COLO829 (cell line): Measurements from ENCODE around the gene C20orf204.

Source experiments
- DNase-seq: peaks from one replicate; pipeline ENCODE4 v3.0.0; 2012; ENCODE audit warnings: low spot score

The C20orf204 gene

DNA sequence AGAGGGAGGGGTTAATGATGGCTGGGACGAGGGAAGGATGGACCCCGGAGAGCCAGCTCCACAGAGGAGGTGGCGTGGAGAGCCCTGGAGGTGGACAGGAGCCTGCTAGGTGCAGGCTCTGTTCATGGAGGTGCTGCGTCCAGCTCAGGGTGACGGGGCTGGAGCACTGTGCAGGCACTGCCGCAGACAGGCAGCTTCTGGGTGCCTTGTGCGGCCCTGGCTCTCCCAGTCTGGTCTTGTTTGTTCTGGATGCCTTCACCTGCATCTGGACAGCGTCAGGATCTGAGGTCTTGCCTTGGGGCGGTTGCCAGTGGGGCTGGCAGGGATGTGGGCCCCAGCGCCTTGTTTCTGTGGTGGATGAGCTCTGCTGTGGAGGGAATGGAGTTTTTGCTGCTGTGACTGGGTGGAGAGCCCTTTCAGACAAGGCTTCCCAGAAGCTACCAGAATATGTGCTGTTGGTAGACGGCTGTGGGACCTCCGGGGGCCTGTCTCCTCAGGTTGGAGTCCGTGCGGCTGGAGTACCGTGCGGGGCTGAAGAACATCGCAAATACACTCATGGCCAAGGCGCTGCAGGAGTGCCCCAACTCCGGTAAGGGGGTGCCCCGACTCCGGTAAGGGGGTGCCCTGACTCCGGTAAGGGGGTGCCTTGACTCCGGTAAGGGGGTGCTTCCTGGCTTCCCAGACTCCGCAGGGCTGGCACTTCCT lies 7.8 kb upstream of the C20orf204 start:
- no peak for DNase-seq

DNA sequence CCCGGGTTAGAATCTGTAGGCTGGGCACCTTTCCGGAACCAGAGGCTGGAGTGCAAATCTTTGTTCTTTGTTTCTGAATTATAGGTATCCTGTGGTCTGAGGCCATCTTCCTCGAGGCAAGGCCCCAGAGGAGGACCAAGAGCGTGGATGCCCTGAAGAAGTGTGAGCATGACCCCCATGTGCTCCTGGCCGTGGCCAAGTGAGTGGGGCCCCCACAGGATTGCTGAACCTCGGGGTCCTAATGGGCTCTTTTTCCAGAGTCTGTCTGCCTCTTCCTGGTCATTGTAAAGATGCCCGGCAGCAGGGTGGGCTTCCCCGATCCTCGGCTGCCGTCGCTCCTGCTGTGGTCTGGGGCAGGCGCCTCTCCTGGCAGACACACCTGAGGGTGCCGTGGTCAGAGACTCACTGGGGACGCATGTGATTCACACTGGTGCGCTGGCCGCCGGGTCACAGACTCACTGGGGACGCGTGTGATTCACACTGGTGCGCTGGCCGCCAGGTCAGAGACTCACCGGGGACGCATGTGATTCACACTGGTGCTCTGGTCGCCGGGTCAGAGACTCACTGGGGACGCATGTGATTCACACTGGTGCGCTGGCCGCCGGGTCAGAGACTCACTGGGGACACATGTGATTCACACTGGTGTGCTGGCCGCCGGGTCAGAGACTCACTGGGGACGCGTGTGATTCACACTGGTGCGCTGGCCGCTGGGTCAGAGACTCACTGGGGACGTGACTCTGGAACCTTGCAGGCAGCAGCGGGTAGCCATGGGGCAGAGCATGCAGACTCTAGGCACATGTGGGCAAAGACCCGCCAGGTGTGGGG lies 6.5 kb upstream of the C20orf204 start:
- DNase-seq: no peak

DNA sequence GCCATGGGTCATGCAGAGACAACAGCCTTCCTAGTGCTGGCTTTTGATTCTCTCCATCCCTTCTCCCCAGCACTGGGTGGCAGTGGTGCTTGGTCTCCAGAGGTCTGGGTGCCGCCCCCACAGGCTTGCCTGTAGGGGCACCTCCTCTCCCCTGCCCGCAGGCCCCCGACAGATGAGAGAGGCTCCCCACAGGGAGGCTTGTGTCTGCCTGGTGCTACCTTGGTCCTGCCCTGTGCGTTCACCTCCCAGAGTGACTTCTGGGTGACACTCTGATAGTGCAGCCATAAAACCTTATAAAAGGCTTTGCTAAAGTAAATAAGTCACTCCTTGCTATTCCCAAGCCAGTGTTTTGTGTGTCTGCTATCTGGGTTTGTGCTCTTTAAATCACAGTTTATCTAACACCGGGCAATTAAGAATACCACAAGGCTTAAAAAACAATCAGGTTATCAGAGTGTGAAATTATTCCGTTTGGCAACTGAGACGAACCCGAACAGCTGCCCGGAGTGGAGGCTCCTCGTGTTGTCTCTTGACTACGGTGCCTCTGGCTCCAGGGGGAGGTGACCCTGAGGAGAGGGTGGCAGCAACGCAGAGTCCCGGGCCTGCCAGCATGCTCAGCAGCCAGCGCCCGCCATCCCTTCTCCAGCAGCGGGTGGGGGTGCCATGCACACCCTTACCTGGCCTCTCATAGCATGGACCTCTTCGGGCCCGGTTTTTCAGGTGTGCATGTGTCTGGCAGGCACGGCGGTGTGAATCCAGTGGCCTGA lies 5.4 kb upstream of the C20orf204 start:
- no peak for DNase-seq

DNA sequence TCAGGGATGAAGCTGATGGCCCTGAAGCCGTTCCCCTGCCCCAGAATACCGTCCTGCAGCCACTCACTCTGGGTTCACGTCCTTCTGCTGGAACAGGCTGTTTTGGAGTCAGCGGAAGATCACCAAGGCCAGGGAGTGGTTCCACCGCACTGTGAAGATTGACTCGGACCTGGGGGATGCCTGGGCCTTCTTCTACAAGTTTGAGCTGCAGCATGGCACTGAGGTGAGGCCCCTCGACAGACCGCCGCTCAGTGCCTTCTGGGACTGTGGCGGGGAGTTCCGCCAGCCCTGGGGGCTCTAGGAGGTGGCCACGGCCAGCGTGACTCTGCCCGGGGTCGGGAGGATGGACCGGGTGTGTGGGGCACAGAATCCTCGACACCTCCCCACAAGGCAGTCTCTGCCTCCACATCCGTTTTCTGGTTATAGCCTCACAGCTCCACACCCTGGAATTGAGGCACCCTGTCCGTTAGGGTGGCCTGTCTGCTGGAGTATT lies 4.1 kb upstream of the C20orf204 start:
- DNase-seq: no peak

DNA sequence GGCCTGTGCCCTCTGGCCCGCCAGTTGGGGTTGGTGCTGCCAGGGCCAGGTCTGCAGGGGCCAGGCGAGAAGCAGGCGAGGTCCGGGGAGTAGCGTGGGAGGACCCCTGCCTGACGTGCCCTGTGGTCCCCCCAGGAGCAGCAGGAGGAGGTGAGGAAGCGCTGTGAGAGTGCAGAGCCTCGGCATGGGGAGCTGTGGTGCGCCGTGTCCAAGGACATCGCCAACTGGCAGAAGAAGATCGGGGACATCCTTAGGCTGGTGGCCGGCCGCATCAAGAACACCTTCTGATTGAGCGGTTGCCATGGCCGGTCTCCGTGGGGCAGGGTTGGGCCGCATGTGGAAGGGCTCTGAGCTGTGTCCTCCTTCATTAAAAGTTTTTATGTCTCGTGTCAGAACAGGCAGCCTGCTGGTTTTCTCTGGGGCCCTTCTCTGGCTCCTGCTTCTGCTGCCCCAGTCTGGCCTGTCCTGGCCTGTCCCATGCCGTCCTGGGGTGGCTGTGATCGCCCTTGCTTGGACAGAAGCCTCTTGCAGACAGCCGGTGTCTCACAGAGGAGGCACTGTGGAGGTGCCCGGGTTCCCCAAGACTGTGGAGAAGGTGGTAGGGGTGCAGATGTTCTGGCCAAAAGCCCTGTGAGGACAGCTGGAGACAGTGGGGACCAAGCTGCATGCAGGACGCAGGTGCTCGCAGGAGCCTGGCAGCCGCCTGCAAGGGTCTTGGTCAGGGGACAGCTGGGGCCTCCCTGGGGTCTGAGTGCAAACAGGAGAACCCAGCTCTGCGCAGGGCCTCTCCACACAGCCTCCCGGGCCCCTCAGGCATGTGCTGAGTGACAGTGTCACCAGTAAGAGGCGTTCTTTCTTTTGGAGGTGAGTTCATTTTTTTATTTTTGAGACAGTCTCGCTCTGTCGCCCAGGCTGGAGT lies 3.0 kb upstream of the C20orf204 start:
- DNase-seq: no peak

DNA sequence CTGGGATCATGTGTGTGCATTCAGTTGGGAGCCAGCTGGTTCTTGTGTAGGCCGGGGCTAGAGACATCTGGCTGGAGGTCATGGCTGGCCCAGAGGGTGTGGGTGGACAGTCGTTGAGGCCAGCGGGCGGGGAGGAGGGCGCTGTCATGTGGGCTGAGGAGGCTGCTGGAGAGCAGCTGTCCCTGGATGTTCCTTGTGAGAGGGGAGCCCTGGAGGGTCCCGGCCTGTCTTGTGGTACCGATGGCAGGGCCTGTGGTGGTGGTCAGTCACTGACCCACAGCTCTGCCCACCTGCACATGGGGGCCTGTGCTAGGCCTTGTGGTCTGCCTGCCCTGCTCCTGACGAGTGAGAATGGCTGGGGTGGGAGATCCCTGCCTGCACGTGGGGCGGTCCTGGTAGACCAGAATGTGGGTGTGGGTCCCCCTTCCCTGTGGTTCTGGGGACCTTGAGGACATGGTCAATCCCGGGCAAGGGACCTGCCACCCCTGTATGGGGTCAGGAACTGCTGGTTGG lies 1.9 kb upstream of the C20orf204 start:
- DNase-seq: no peak

DNA sequence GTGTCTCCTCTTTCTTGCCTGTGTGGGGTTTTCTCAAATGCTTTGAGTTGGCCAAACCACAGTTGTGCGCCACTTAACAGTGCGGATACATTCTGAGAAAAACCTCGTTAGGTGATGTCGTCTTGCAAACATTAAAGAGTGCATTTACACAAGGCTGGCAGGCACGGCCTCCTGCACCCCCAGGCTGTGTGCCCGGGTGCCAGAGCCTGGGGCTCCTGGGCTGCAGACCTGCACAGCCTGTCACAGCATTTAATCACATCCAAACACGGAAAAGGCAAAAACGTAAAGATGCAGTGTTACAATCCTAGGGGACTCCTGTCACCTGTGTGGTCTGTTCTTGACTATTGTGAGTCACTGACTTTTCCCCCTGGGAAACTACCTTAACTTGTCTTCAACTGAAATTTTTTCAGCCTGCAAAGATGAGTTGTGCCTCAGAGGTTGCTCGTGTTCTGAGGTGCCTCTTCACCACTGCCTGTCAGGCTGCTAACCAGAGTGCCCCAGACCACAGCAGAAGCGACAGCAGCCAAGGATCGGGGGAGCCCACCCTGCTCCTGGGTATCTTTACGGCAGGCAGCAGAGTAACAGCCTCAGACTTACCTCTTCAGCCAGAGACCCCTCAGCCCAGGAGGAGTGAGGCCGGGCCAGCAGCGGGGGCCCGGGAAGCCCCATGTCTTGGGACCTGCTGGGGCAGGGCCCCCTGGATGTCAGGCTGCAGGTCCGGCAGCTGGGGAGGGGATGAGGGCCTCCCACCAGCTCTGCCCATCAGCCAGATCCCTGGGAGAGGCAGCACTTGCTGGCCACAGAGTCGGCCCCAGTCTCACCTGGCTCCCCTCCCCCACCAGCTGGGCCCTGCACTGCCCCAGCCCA lies 683 bp upstream of the C20orf204 start:
- DNase-seq: no peak

DNA sequence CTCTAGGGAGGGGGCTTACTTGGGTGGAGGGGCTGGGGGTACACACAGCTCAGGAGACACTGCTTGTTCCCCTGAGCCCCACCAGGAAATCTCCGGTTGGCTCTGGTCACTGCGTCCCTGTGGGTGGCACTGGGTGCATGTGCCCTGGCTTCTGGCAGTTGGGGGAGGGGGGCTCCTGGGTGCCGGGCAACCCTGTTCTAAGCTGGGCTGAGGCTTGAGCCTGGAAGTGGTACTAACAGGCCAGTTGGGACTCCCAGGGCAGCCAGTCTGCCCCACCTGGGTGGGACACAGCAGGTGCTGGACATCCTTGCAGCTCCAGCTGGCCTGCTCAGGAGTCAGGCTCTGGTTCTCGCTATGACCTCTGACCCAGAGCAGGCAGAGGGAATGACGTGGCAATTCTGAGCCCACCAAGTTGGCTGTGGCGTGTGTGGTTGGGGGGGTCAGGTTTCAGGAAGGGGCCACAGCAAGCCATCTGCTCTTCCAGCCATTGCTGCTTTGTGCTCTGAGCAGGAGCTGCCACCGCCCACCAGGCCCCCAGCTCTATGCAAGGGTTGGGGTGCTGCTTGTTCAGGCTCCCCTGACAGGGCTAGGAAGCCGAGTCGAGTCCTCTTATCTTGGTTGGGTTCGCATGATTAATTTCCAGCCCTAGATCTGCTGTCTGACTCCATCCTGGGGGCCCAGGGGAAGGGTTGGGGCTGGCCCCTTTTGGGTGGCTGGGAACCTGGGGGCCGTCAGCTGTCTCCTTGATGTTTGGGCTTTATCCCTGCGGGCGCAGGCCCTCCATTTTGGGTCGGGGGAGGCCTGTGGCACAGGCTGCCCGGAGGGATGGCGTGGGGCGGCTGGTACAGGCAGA lies 590 bp downstream of the C20orf204 start:
- no peak for DNase-seq

DNA sequence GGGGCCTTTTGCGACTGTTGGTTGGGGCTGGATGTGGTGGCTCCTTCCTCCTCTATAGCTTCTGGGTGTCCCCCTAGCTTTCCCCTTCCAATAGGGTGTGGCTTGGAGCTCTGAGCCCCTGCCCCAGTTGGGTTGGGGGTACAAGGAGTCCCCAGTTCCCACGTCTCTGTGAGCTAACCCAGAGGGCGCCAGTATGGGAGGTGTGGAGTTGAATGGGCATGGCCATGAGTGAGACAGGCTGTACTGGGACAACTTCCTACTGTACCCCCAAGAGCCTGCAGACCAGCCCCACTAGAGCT lies 1.2 kb downstream of the C20orf204 start:
- DNase-seq: no peak

DNA sequence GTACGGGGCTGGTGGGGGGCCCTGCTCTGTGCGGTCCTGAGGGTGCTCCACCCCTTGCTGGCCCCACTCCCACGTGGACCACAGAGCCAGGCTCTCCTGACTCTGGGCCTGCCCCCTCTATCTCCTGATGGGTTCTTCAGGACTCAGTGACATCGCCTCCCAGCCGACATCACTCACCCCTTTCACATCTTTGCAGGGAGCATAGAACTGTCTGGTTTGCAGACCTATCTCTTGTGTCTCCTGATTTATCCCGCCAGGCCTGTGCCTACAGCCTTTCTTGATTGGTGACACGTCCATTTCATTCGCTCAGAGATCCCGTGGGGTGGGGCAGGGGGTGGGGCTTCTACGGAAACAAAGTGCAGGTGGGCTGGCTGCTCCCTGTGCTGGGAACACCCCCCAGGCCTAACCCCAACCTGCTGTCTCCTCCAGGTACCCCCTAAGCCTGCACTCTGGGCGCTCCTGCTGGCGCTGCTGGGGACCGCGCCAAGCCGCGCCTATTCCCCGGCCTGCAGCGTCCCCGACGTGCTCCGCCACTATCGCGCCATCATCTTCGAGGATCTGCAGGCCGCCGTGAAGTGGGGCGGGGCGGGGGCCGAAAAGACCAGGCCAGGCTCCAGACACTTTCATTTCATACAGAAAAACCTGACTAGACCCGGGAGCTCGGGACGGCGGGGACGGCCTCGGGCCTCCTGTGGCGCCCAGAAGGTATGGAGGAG lies 1.7 kb downstream of the C20orf204 start:
- no peak for DNase-seq

DNA sequence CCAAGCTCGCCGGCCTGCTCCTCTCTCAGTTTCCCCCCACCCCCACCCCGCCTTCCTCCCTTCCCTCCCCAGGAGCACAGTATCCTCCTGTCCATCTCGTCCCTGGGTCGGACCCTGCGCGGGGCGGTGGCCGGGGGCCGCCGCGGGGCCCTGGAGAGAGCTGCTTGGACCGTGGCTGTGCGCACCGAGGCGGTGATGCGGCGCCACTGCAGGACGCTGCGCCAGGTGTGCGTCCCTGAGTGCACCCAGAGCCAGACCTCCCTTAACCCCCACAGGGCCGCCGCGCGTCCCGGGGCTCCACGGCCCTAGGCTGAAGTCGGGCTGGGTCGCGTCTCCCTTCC lies 2.2 kb downstream of the C20orf204 start:
- no peak for DNase-seq

DNA sequence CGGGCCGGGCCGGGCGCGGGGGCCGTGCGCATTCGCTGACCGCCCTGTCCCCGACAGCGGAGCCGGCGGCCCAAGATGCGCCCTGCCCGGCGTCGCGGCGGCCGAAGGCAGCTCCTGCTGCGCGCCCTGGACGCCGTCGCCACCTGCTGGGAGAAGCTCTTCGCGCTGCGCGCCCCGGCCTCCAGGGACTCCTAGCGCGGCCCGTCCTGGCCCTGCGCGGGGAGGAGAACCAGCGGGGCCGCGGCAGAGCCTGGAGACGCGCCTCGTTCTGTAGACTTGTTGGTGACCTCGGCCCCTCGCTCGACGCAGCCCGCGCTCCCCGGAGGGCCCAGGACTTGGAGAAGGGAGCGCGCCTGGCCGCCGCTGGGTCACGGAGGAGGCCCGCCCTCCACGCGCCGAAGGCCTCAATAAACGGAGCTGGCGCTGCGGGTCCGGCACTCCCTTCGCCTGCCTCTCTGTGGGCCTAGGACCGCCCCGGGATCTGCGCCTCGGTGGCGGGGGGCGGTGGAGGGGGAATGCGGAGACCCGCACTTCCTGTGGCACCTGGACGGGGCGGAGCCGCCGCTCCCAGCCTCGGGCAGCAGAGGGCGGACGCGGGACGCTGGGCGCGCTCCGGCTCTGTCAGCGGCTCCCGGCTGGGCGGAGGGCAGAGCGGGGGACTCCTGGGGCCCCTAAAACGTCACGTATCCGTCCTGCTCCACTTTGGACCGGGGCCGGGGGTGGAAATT lies 2.7 kb downstream of the C20orf204 start:
- peak; percentile 62 for DNase-seq

DNA sequence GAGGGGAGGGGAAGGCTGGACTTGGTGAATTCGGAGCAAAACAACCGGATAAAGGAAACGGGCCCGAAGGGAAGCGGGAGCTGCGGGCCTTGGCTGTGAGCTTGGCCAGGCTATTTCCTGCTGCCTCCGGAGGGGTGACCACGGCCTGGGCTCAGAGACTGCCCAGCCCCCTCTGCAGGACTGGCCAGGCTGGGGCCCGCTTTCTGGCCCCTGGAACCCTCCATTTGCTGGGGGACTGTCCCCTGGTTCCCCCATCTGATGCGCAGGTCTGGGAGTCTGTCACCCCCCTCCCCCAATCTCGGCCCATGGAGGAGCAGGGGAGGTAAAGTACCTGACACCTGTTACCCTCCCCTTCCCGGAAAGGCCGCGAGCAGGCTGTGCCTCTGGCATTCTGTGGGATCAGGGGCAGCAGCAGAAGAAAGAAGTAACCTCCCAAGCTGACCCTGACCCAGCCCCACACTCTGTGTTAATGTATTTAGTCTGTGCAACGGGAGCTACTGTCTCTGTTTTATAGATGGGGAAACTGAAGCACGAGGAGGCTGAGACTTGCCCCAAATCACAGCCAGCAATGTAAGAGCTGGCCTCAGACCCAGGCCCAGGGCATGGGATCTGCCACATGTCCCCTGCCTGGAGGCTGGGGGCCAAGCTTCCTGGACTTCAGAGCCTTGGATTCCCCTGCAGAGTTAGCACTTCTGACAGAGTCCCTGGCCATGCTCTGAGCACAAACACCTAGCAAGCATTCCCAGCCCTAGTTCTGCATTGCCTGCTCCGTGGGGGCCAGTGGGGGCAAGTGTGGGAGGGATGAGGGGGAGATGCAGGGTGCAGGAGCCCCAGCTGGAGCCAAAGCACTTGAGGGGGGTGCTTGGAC lies 3.5 kb downstream of the C20orf204 start:
- no peak for DNase-seq

DNA sequence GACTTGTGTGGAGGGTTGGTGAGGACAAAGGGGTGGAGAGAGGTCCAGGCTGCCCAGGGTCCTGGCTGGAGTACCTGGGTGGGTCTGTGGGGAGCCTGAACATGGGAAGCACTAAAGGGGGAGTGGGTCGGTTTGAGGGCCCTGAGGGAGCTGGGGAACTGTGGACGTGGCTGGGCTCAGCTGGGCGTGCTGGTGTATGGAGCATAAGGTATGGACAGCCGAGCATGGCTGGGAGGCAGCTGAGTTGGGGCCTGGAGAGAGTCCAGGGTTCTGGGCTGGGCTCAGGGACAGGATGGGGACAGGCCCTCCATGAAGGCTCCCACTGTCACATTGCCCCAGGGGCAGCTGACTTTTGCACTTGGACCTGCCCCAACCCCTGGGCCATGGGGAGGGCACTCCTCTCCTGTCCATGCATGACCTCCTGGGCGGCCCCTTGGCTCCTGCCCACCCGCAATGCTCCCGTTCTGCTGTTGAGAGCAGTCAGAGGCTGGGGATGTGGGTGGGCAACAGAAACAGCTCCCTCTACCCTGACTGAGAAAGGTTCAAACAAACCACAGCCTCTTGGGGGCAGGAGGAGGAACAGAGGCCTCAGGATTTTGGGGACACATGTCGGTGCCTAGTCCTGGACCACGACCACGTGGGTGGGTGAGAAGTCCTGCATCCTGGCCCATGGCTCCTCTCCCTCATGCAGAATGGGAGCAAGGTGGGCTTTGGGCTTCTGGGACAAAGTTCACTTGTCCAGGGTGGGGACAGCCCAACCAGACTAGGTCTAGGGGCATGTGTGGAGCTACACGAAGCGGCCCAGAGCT lies 4.5 kb downstream of the C20orf204 start:
- DNase-seq: no peak

DNA sequence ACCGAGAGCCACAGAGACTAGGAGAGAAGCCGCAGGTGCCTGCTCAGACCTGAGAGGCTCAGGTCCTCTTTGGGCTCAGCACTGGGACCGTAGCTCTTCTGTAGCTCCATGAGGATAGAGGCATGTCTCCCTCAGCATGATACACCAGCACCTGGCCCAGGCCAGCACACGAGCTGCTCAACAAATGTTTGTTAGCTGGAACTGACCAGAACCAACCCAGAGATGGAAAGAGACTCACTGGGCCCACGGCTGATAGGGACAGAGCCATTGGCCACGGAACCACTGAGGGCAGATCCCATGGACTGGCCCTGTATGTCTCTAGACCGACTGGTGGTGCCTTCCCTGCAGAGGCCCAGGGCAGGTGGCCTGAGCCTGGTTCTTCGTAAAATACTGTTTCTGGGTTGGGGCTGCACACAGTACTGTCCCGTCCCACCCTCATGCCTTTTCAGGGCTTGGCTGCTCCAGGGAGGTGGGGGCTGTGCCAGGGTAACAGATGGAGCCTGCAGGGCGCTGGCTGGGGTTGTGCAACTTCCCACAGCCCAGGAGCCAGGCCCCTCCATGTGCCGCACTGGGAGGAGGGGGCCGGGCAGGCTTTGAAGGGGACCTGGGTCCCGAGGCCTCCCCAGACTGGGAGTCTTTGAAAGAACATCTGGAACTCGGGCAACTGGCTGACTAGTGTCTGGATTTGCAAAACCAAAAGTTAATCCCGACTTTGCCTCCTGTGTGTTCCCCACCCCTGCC lies 5.2 kb downstream of the C20orf204 start:
- no peak for DNase-seq

DNA sequence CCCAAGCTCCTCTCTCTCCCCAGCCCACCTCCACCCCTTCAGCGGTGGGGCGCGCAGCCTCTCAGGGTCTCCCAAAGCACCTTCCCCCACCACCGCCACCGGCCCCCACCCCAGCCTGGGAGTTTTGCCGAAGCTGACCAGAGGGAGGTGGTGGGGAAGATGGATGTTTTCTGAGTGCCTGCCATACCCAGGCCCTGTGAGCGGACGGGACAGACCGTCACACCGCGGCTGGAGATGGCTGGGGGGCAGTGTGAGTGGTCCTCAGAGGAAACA lies 5.7 kb downstream of the C20orf204 start:
- DNase-seq: no peak
